Stomach (tissue), 8 donors: ENCODE results near the gene ZSCAN2. TPM values are rescaled to one million over a fixed set of nuclear protein-coding genes. Genes with fewer than 3 reads are reported as not detected.

ENCODE experiments used
- polyA plus RNA-seq, 3 donors: library from polyadenylated mRNA; stranded (reverse); fragments of 200-250 nt; gene quantifications; one replicate each; pipeline ENCODE4 v1.2.3, GENCODE V29; 2013
- total RNA-seq, 5 donors: library from RNA; depleted of rRNA; stranded (reverse); fragments of >200 nt; gene quantifications; one replicate each; pipeline versions ENCODE4 v1.1.0 to v1.2.3, GENCODE V29; 2014 to 2016
- donor health status: healthy with polysubstance abuse.
- donor health status: Bipolar disorder and iron deficiency.
- donor health status: healthy.

Gene ZSCAN2
- total and polyA plus RNA-seq, 8 donors, result 1.2 to 28.1 (median 6.6) TPM

Other genes starting within 250 kb of the ZSCAN2 start
- gene WDR73, start 53.3 kb downstream of the ZSCAN2 start, total RNA-seq, result 10 to 100 TPM; 13.4 to 70.1 (median 37.5) TPM
- 10 to 100 TPM in 2 of 3 donors, 1 to 10 TPM in 1; 9.1 to 15.5 (median 15.4) TPM for gene WDR73, start 53.3 kb downstream of the ZSCAN2 start, polyA plus RNA-seq
- 1 to 10 TPM in 1 of 5 donors, not detected in 4; 2.0 TPM for gene NMB, start 57.2 kb downstream of the ZSCAN2 start, total RNA-seq
- gene NMB, start 57.2 kb downstream of the ZSCAN2 start, polyA plus RNA-seq, result 1 to 10 TPM; 3.8 to 5.3 (median 4.1) TPM
- 100 to 1,000 TPM in 1 of 5 donors, 10 to 100 TPM in 4; 24.3 to 181 (median 37.9) TPM for gene SEC11A, start 115.1 kb downstream of the ZSCAN2 start, total RNA-seq
- 100 to 1,000 TPM; 108 to 186 (median 165) TPM for gene SEC11A, start 115.1 kb downstream of the ZSCAN2 start, polyA plus RNA-seq
- gene ZNF592, start 147.6 kb downstream of the ZSCAN2 start, total RNA-seq, result 10 to 100 TPM in 3 of 5 donors, 1 to 10 TPM in 2; 9.7 to 36.8 (median 19.0) TPM
- gene ZNF592, start 147.6 kb downstream of the ZSCAN2 start, polyA plus RNA-seq, result 1 to 10 TPM; 3.8 to 5.8 (median 5.0) TPM
- 10 to 100 TPM in 1 of 5 donors, 1 to 10 TPM in 3, under 1 TPM in 1; 0.58 to 17.9 (median 8.1) TPM for gene ALPK3, start 216.3 kb downstream of the ZSCAN2 start, total RNA-seq
- gene ALPK3, start 216.3 kb downstream of the ZSCAN2 start, polyA plus RNA-seq, result 1 to 10 TPM in 2 of 3 donors, under 1 TPM in 1; 0.76 to 4.7 (median 1.7) TPM